Right renal cortex interstitium (tissue), 3 donors: ENCODE results near the gene PCDH15. TPM values are rescaled to one million over a fixed set of nuclear protein-coding genes. Genes with fewer than 3 reads are reported as not detected.
"Not testable (repeated sequence)": the region's sequence is repeated elsewhere in the genome, so short reads cannot be mapped to it uniquely, and the experiment has no call there.

Source experiments
- DNase-seq, 3 donors: peaks; one replicate each; pipeline ENCODE4 v3.0.0-alpha.2; 2013; ENCODE audit warnings: low read depth in 3 of 3, low spot score in 2 of 3
- polyA plus RNA-seq, 3 donors: library from polyadenylated mRNA; unstranded; fragments of 120-200 nt; gene quantifications; one replicate each; pipeline ENCODE4 v1.2.1, GENCODE V29; 2013; ENCODE audit not compliant: insufficient read length in 3 of 3

Gene PCDH15
- polyA plus RNA-seq, 3 donors = 5.1 to 7.8 (median 5.1) TPM

DNA sequence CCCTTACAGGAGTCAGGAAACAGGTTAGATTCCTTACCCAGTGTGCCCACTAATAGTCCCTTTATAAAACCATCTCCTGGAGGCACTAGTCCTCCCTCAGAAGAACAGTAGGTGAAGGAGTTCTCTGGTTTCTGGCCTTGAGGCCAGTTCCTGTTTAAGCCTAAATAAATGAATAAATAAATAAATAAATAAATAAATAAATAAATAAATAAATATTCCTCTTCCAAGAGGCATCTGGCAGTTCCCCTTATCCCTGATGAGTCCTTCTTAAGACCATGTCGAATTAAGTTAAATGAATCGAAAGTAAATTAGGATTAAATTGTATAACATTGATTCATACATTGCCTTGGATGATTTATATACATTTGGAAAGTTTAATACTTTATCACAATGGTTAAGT, 223.3 kb downstream of the PCDH15 start:
- DNase-seq = no peak

- DNase-seq = no peak
Measured at GRCh38 chr10:54576541-54576940, 224.5 kb downstream of the PCDH15 start.

- no peak for DNase-seq
Measured at GRCh38 chr10:54559498-54559897, 241.5 kb downstream of the PCDH15 start.

DNA sequence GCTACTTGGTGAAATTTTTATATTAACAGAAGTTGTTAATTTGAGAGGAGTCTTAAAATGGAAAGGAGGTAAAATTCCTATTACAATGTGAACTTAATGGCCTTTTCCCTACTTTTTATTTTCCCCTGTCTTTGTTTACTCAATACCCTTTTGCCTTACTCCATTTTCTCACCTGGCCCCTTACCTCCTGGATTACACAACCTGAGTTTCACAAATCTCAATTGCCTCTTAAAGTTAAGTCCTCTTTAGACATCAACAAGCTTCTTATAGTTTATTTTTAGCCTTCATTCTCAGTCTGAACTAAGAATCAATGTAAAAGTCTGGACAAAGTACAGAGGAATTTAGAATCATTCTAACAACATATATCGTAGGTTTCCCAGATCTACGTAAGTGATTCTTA, 247.0 kb downstream of the PCDH15 start:
- DNase-seq = no peak

DNA sequence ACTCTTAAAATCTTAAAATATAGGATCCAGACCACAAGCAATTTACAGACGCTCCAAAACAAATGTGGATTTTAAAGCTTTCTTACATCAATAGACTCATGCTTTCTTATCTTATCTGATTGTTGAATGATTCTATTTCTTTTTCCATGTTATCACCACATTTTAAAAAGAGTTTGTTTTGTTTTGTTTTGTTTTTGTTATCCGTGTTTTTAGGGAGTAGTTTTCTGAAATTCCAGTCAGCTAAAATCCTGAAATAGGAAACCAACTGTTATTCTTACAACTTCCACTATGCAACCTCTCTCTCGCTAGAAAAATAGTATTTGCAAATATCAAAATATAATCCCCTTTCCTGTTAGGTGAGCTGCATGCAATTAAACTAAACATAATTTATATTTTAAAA, 251.0 kb downstream of the PCDH15 start:
- DNase-seq = no peak

GRCh38 chr10:54531296-54531695, 269.7 kb downstream of the PCDH15 start:
- DNase-seq = no peak

GRCh38 chr10:54530299-54530698, 270.7 kb downstream of the PCDH15 start:
- DNase-seq = peak in 1 of 3 donors; percentile 10

GRCh38 chr10:54525816-54526215, 275.2 kb downstream of the PCDH15 start:
- DNase-seq = no peak

DNA sequence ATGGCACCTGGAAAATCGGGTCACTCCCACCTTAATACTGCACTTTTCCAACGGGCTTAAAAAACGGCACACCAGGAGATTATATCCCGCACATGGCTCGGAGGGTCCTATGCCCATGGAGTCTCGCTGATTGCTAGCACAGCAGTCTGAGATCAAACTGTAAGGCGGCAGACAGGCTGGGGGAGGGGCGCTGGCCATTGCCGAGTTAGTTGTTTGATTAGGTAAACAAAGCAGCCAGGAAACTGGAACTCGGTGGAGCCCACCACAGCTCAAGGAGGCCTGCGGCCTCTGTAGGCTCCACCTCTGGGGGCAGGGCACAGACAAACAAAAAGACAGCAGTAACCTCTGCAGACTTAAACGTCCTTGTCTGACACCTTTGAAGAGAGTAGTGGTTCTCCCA, 285.8 kb downstream of the PCDH15 start:
- not testable (repeated sequence) for DNase-seq

DNA sequence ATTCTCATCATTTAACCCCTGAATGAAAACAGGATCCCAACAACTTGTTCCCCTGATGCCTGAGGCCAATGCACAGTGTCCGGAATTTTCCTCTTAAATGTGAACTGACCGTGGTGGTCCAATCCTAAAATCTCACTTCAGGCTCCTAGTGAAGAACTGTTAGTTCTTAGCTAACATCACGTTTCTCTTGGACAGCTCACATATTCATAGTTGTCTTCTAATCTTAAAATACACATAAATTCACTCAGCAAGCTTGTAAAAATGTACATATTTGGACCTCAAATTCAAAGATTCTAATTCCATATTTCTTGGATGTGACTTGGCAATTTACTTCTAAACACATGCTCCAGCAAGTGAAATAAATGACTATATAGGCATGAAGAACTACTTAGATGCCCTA, 297.2 kb downstream of the PCDH15 start:
- DNase-seq = no peak

DNA sequence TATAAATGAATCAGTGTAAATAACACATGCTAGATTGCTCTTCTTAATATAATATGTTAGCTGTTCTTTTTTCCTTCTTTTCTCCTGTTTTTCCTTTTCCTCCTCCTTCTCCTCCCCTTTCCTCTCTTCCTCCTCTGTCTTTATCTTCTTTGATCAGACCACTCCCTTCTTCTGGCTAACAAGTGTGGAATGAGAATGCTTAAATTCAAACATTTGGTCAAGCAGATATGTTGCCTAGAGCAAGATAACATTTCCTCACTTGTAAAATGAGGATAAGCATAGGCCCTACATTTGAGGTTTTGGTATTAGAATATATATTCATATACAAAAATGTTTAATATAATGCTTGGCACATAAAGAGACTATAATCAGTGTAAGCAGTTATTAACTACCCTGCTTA, 299.1 kb downstream of the PCDH15 start:
- DNase-seq = no peak

GRCh38 chr10:54496852-54497251, 304.2 kb downstream of the PCDH15 start:
- no peak for DNase-seq

GRCh38 chr10:54487743-54488142, 313.3 kb downstream of the PCDH15 start:
- no peak for DNase-seq

GRCh38 chr10:54485971-54486370, 315.1 kb downstream of the PCDH15 start:
- no peak for DNase-seq

GRCh38 chr10:54484186-54484585, 316.8 kb downstream of the PCDH15 start:
- no peak for DNase-seq

GRCh38 chr10:54478601-54479000, 322.4 kb downstream of the PCDH15 start:
- DNase-seq = no peak

GRCh38 chr10:54477738-54478137, 323.3 kb downstream of the PCDH15 start:
- DNase-seq = no peak

DNA sequence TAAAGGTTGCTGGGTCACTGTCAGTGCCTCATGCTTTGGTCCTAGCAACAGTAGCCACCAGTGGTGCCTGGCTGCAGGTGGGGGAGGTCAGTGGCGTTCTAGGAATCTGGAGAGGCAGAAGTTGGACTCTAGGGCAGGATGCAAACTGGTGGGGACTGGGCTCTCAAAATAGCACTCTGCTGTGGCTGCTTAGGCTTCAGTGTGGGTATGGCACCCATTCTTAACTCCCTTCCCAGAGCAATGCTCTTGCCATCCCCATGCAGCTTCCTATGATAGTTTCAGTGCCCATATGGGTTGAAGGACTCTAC, 330.8 kb downstream of the PCDH15 start:
- DNase-seq = no peak

- DNase-seq = no peak
Measured at GRCh38 chr10:54469587-54470323, 331.3 kb downstream of the PCDH15 start.

DNA sequence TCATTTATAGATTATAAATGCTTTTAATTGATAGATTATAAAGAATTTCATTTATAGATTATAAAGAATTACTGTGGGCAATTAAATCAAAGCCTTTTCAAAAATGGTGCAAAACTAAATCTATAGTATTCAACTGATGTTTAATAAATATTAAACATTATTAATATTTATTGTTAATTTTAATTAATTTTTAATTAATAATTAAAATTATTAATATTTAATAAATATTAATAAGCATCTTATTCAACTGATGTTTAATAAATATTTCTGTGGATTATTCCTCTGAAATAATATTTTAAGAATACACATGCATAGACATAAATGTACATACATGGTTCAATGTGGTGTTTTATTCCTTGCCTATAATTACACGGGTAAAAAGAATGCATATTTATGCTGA, 346.8 kb downstream of the PCDH15 start:
- DNase-seq = no peak

DNA sequence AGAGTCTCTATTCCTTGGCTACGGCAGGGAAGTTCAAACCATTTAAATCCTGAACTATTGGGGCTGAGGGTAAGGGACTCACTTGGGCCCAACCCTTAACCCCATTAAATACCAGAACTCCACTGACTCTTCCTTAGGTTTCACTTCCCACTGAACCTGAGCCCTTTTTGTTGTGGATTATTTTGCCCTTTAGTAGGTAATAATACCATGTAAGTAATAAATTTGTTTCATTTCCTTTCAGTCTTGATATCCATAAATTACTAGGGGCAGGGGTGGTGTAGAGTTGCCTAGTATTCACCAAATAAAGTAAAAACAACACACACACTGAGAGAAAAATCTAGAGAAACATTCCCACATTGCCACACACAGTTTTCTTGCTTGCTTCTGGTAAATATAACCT, 352.0 kb downstream of the PCDH15 start:
- no peak for DNase-seq

DNA sequence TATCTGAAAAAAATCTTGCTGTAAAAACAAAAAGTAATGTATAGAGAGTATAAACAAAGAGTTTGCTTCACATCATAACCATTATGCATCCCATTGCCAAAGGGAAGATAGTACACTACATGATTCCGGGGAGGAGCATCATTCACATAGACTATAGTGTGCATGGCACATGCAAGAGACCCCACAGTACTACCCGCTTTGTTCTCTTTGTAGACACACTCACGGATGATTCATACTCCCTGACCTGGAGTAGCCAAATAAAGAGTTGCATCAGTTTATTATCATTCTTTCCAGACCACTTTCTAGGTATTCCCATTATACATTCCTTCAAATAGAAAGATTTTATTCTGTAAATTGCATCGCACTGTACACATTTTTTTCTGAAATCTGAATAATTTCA, 356.9 kb downstream of the PCDH15 start:
- DNase-seq = no peak

GRCh38 chr10:54441275-54441674, 359.8 kb downstream of the PCDH15 start:
- no peak for DNase-seq
